HG02884 (cell line): ENCODE data around the gene LPIN2.
A peak's percentile ranks its signal among the peaks of the same experiment; 100 is the strongest.
"Not testable (repeated sequence)": the region's sequence is repeated elsewhere in the genome, so short reads cannot be mapped to it uniquely, and the experiment has no call there.

Source experiments
- ATAC-seq: cut with Tn5 transposase; IDR thresholded peaks from one replicate; pipeline ENCODE4 v1.9.1; 2021; ENCODE audit warnings: mild to moderate bottlenecking, moderate library complexity; ENCODE audit not compliant: unreplicated experiment

The LPIN2 gene

GRCh38 chr18:3046216-3046808 is 33.4 kb upstream of the LPIN2 start:
- peak; percentile 89 for ATAC-seq

- ATAC-seq, result no peak
Measured at GRCh38 chr18:3044931-3045698, 32.2 kb upstream of the LPIN2 start.

GRCh38 chr18:3042379-3042778 is 29.4 kb upstream of the LPIN2 start:
- ATAC-seq, result no peak

GRCh38 chr18:3041843-3042242 is 28.9 kb upstream of the LPIN2 start:
- ATAC-seq, result no peak

GRCh38 chr18:3040881-3041280 is 27.9 kb upstream of the LPIN2 start:
- ATAC-seq, result no peak

- ATAC-seq, result no peak
Measured at GRCh38 chr18:3040173-3040572, 27.2 kb upstream of the LPIN2 start.

GRCh38 chr18:3037423-3037915 is 24.5 kb upstream of the LPIN2 start:
- ATAC-seq, result peak; percentile 99

- no peak for ATAC-seq
Measured at GRCh38 chr18:3036108-3036507, 23.2 kb upstream of the LPIN2 start.

GRCh38 chr18:3035635-3036034 is 22.7 kb upstream of the LPIN2 start:
- no peak for ATAC-seq

- ATAC-seq, result no peak
Measured at GRCh38 chr18:3032721-3033120, 19.8 kb upstream of the LPIN2 start.

- no peak for ATAC-seq
Measured at GRCh38 chr18:3029215-3029952, 16.4 kb upstream of the LPIN2 start.

- not testable (repeated sequence) for ATAC-seq
Measured at GRCh38 chr18:3028115-3028514, 15.2 kb upstream of the LPIN2 start.

GRCh38 chr18:3027370-3027891 is 14.5 kb upstream of the LPIN2 start:
- no peak for ATAC-seq

- no peak for ATAC-seq
Measured at GRCh38 chr18:3025544-3025943, 12.6 kb upstream of the LPIN2 start.

GRCh38 chr18:3023603-3024002 is 10.7 kb upstream of the LPIN2 start:
- not testable (repeated sequence) for ATAC-seq

- no peak for ATAC-seq
Measured at GRCh38 chr18:3016585-3017297, 3.8 kb upstream of the LPIN2 start.

GRCh38 chr18:3015851-3016250 is 2.9 kb upstream of the LPIN2 start:
- no peak for ATAC-seq

- no peak for ATAC-seq
Measured at GRCh38 chr18:3015204-3015592, 2.3 kb upstream of the LPIN2 start.

- no peak for ATAC-seq
Measured at GRCh38 chr18:3014503-3015203, 1.7 kb upstream of the LPIN2 start.
